HepG2 (cell line): ENCODE measurements around the gene STPG4. TPM values are rescaled to one million over a fixed set of nuclear protein-coding genes. Genes with fewer than 3 reads are reported as not detected.

Experiments
- AKNA ChIP-seq: sonication (generic); formaldehyde crosslinking; IDR thresholded peaks from 2 replicates; pipeline ENCODE4 v1.4.0; 2020; ENCODE audit warnings: missing genetic modification reagents, borderline replicate concordance
- CBX2 ChIP-seq, 2 experiments: fragments of 200-600 bp in 1 of 2; sonication (generic); formaldehyde crosslinking in 1 of 2; IDR thresholded peaks; 2 replicates each; pipeline versions ENCODE4 v1.7.0 to v1.8.1; 2018 to 2022; ENCODE audit warnings: low read depth in 2 of 2, low read length in 1 of 2, mild to moderate bottlenecking in 1 of 2, missing genetic modification reagents in 1 of 2
- CBX5 ChIP-seq: sonication (generic); formaldehyde crosslinking; IDR thresholded peaks from 2 replicates; pipeline ENCODE4 v1.4.0; 2020; ENCODE audit warnings: missing genetic modification reagents, borderline replicate concordance
- CC2D1A ChIP-seq: sonication (generic); formaldehyde crosslinking; IDR thresholded peaks from 2 replicates; pipeline ENCODE4 v1.8.1; 2023; ENCODE audit warnings: mild to moderate bottlenecking, missing genetic modification reagents
- E2F5 ChIP-seq: sonication (generic); formaldehyde crosslinking; conservative IDR thresholded peaks from 2 replicates; pipeline ENCODE4 v1.4.0; 2020; ENCODE audit warnings: missing genetic modification reagents
- FOXP4 ChIP-seq: sonication (generic); formaldehyde crosslinking; IDR thresholded peaks from 2 replicates; pipeline ENCODE4 v1.4.0; 2020; ENCODE audit warnings: missing genetic modification reagents
- GTF3A ChIP-seq: sonication (generic); formaldehyde crosslinking; conservative IDR thresholded peaks from 2 replicates; pipeline ENCODE4 v1.4.0; 2020; ENCODE audit warnings: mild to moderate bottlenecking, missing genetic modification reagents
- HES4 ChIP-seq: sonication (generic); formaldehyde crosslinking; IDR thresholded peaks from 2 replicates; pipeline ENCODE4 v1.9.0; 2021; ENCODE audit warnings: mild to moderate bottlenecking, missing genetic modification reagents, borderline replicate concordance
- HMGXB4 ChIP-seq, 2 experiments: sonication (generic) in 1 of 2; formaldehyde crosslinking in 1 of 2; IDR thresholded peaks; 2 replicates each; pipeline versions ENCODE4 v1.4.0 to v1.6.1; 2018 to 2020; ENCODE audit warnings: missing genetic modification reagents in 2 of 2, borderline replicate concordance in 1 of 2, low read depth in 1 of 2, mild to moderate bottlenecking in 1 of 2, missing biosample characterization in 1 of 2
- PHF21A ChIP-seq: sonication (generic); formaldehyde crosslinking; IDR thresholded peaks from 2 replicates; pipeline ENCODE4 v1.5.0; 2020; ENCODE audit warnings: mild to moderate bottlenecking, missing genetic modification reagents
- RBAK ChIP-seq: sonication (generic); formaldehyde crosslinking; IDR thresholded peaks from 2 replicates; pipeline ENCODE4 v1.5.1; 2020; ENCODE audit warnings: mild to moderate bottlenecking, missing genetic modification reagents
- TEAD2 ChIP-seq: sonication (generic); formaldehyde crosslinking; IDR thresholded peaks from 2 replicates; pipeline ENCODE4 v1.9.0; 2021; ENCODE audit warnings: missing genetic modification reagents
- YEATS2 ChIP-seq: sonication (generic); formaldehyde crosslinking; IDR thresholded peaks from 2 replicates; pipeline ENCODE4 v1.4.0; 2020; ENCODE audit warnings: missing genetic modification reagents, borderline replicate concordance
- ZNF546 ChIP-seq: sonication (generic); formaldehyde crosslinking; conservative IDR thresholded peaks from 2 replicates; pipeline ENCODE4 v1.8.1; 2023; ENCODE audit warnings: mild to moderate bottlenecking, missing genetic modification reagents
- ZNF569 ChIP-seq: sonication (generic); formaldehyde crosslinking; IDR thresholded peaks from 2 replicates; pipeline ENCODE4 v1.5.0; 2020; ENCODE audit warnings: mild to moderate bottlenecking, missing genetic modification reagents, moderate library complexity, borderline replicate concordance
- ZNF749 ChIP-seq: sonication (generic); formaldehyde crosslinking; IDR thresholded peaks from 2 replicates; pipeline ENCODE4 v1.8.0; 2022; ENCODE audit warnings: mild to moderate bottlenecking, missing genetic modification reagents, moderate library complexity, borderline replicate concordance
- polyA plus RNA-seq, 8 experiments: library from polyadenylated mRNA; depleted of rRNA in 3 of 8; stranded (reverse) in 7 of 8; unstranded in 1 of 8; fragments of >200 nt; fragmentation: Illumina TruSeq in 4 of 8; extraction: Trizol in 4 of 8; gene quantifications; 2 replicates each; pipeline versions ENCODE4 v1.2.1 to v1.2.3, GENCODE V29; 2011 to 2016; ENCODE audit warnings: low read depth in 4 of 8, missing spikeins in 1 of 8, mixed read lengths in 1 of 8; ENCODE audit not compliant: insufficient read depth in 1 of 8
- total RNA-seq, 5 experiments: library from RNA; depleted of rRNA; stranded (reverse); fragments of >200 nt; fragmentation: Illumina TruSeq; extraction: Trizol; gene quantifications; 2 replicates each; pipeline ENCODE4 v1.2.3, GENCODE V29; 2016; ENCODE audit warnings: low read depth in 1 of 5

The STPG4 gene
- total and polyA plus RNA-seq, 2 of the 13 experiments (the other 11 are each of a cell fraction or from before 2014, with no cell fraction given): 0.11 to 0.15 TPM

- TF ChIP-seq FOXP4 (CRISPR knock-in tag): peak; percentile 73
- no peak for TF ChIP-seq CBX2 (IDR thresholded peaks at IDR 0.05; ENCODE audit: low read depth, low read length)
- TF ChIP-seq CBX2 (CRISPR knock-in tag; IDR thresholded peaks at IDR 0.05; ENCODE audit: low read depth): no peak
- TF ChIP-seq HES4 (CRISPR knock-in tag): peak; percentile 85; the same call in 1 of the 2 replicates
- no peak for TF ChIP-seq E2F5 (CRISPR knock-in tag)
- no peak; the same call in 1 of the 2 replicates for TF ChIP-seq ZNF749 (CRISPR knock-in tag)
- no peak for TF ChIP-seq TEAD2 (CRISPR knock-in tag)
- TF ChIP-seq ZNF569: no peak
- TF ChIP-seq GTF3A: no peak
- TF ChIP-seq ZNF546 (CRISPR knock-in tag): no peak; the same call in 1 of the 2 replicates
- no peak; the same call in 1 of the 2 replicates for TF ChIP-seq CC2D1A (CRISPR knock-in tag)
- 0 out of 2 replicates have a peak, but pooled peaks have one; percentile 48 for TF ChIP-seq RBAK
- TF ChIP-seq HMGXB4 (CRISPR knock-in tag; IDR thresholded peaks at IDR 0.05; ENCODE audit: borderline replicate concordance in 1 of 2, low read depth in 1 of 2): peak in 1 of 2 experiments; percentile 40; a peak in 1 of 4 replicates
- TF ChIP-seq PHF21A (CRISPR knock-in tag): peak; percentile 82; the same call in 1 of the 2 replicates
- TF ChIP-seq AKNA (CRISPR knock-in tag): no peak
- TF ChIP-seq CBX5: no peak
- no peak for TF ChIP-seq YEATS2 (CRISPR knock-in tag)
Observed at GRCh38 chr2:47070920-47071824, 83.9 kb downstream of the STPG4 start (continued).
